HG03139 (cell line): Measurements from ENCODE around the gene F11.
"Not testable (repeated sequence)": the region's sequence is repeated elsewhere in the genome, so short reads cannot be mapped to it uniquely, and the experiment has no call there.

ENCODE experiments used
- ATAC-seq: cut with Tn5 transposase; IDR thresholded peaks from one replicate; pipeline ENCODE4 v1.9.1; 2021; ENCODE audit not compliant: unreplicated experiment

The F11 gene

GRCh38 chr4:186265683-186266652 is at the start of gene F11:
Gene F11 (plus strand): TSS chr4:186266189. CDS start chr4:186267137, 948 bp downstream.
- no peak for ATAC-seq

DNA sequence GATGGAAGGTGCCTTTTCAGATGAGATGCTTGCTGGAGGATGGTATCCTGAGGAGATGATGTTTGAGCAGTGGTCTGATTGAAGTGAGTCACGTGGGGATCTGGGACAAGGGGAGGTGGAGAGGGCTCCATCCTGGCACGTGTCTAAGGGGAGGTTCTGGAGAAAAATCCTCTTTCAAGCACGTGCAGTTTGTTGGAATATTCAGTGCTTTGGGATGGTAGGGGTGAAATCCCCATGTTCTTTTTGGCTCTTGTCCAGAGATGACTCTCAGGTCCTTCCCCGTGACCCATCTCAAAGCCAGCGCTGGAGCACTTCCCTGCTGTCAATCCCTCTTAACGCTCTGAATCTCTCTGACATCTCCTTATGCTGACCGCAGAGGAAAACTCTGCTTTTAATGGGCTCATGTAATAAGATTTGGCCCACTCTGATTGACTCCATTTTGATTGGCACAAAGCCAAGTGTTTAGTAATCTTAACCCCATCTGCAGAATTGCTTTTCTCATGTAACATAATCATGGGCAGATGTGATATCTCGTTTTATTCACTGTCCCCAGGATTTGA is 49.4 kb upstream of the F11 start:
- no peak for ATAC-seq

DNA sequence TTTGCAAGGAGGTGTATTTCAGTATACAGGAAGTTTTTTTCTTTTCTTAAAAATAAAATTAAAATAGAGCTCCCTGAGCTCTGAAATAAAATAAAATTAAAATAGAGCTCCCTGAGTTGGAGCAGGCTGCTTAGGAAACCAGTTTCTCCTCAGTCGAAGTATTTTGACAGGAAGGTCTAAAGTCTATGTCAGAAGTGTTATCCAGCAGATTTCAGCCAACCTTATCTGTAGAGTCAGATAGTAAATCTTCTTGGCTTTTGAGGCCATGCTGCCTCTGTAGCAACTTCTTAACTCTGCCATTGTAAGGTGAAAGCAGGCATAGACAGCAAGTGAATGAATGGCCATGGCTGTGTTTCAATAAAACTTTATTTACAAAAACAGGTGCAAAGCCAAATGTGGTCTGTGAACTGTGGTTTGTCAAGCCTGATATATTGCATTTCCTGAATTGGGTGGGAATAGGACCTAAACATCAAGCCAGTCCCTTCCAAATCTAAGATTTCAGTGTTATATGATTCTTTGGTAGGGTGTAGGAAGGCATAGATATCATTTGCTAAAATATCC is 48.2 kb upstream of the F11 start:
- ATAC-seq, result no peak

GRCh38 chr4:186221624-186222023 is 44.4 kb upstream of the F11 start:
- no peak for ATAC-seq

DNA sequence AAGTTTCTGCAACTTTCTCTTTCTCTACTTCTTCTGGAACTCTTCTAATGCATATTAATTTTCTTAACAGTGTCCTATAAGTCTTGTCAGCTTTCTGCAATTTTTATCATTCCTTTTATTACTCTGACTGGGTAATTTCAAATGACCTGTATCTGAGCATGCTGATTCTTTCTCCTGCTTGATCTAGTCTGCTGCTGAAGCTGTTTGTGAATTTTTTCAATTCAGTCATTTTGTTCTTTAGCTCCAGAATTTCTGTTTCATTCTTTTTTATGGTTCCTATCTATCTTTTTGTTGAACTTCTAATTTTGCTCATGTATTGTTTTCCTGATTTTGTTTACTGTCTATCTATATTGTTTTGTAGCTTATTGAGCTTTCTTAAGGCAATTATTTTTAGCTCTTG is 40.1 kb upstream of the F11 start:
- ATAC-seq, result no peak

- no peak for ATAC-seq
Measured at GRCh38 chr4:186226521-186227189, 39.3 kb upstream of the F11 start.

DNA sequence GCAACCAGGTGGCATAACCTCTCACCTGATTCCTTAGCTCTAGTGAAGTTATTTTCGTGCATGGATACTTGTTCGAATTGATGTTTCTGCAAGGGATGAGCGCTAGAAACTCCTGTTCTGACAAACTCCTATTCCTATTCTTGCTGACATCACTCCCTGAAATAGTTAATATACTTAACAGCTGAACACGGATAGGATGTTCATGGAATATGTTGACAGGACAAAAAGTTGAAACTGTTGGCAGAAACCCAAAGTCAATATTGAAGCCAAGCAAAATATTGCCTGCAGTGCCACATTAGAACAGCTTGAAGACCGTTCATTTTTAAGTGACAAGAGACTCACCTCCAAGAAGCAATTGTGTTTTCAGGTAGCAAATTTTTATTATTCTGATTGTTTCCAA is 38.8 kb upstream of the F11 start, which contains the start of gene KLKB1:
KLKB1 (plus strand) TSS at position 287 of the 400 bp plus-strand sequence. CDS start 689 bp downstream, outside the sequence.
- ATAC-seq, result no peak

GRCh38 chr4:186227744-186228513 is 38.1 kb upstream of the F11 start:
- ATAC-seq, result no peak

DNA sequence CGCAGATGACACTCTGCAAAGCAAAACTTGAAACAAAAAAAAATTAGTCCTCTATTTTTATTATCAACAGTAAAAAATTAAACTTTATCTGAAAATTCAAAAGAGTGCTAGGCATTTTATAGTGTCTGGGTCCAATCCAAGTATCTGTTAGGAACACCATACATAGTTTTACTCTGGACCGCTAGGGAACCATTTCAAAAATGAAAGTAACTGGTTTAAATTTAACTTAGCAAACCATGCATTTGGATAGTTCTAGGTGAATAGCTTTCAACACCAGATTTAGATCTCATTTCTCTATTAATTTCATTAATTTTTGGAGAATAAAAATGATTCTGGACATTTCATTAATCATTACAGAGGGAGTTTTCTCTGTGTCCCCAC is 37.5 kb upstream of the F11 start:
- ATAC-seq, result no peak

DNA sequence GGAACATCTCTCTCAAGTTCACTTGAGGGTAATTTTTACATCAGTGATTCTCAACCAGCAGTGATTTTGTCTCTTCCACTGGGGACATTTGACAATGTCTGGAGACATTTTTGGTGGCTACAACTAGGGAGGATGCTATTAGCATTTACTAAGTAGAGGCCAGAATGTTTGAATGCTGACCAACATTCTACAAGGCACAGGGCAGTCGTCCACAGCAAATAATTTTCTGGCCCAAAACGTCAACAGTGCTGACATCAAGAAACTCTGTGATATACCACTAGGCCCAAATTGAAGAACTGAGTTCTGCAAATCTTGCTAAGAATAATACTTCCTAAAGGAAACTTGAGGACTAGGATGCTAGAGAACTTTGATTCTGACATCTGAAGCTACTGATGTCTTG is 31.6 kb upstream of the F11 start:
- no peak for ATAC-seq

- no peak for ATAC-seq
Measured at GRCh38 chr4:186236126-186236525, 29.9 kb upstream of the F11 start.

GRCh38 chr4:186240452-186240847 is 25.5 kb upstream of the F11 start:
- ATAC-seq, result no peak

DNA sequence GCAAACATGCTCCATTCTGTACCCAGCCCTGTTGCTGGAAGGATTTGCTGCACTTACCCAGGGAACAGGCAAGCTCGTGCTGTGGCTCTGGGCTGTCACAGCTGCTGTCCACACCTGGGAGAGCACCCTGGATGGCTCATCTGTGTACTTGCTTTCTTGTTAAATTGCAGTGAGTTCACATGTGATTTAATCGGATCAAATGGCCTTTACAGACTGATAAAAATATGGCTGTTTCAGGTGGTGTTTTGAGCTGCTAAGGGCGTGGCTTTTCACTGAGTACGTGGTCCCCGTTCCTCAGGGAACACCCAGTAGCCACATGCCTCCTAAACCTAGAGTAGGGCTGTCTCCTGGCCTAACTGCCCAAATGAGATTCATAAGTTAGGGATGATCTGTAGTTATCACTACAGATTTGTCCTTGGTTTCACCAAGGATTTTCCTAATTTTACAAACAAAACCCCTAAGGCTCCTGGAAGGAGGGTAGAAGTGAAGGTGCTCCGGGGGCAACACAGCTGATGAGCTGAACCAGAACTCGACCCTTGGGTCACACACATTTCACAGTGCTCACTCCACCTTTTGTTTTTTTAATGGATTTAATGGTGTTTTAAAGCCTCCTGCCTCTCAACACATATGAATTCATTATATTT is 25.0 kb upstream of the F11 start:
- ATAC-seq, result no peak

GRCh38 chr4:186241616-186242015 is 24.4 kb upstream of the F11 start:
- no peak for ATAC-seq

GRCh38 chr4:186242031-186242430 is 24.0 kb upstream of the F11 start:
- ATAC-seq, result not testable (repeated sequence)

GRCh38 chr4:186243331-186243730 is 22.7 kb upstream of the F11 start:
- no peak for ATAC-seq

- no peak for ATAC-seq
Measured at GRCh38 chr4:186244835-186245234, 21.2 kb upstream of the F11 start.

DNA sequence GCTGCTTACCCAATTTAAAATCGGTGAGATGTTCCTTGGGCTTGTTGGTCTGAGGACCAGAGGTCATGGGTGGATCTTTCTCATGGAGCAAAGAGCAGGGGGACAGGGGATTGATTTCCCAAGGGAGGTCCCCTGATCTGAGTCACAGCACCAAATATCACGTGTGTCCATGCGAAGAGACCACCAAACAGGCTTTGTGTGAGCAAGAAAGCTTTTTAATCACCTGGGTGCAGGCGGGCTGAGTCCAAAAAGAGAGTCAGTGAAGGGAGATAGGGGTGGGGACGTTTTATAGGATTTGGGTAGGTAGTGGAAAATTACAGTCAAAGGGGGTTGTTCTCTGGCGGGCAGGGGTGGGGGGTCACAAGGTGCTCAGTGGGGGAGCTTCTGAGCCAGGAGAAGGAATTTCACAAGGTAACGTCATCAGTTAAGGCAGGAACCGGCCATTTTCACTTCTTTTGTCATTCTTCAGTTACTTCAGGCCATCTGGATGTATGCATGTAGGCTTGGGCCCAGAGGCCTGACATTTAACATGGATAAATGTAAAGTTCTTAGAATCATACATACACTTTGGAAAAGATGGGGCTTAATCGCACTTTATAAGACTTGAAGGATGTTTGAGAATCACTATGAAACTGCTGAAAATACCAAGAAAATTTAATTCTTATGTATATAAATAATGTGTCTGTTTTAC is 18.8 kb upstream of the F11 start:
- not testable (repeated sequence) for ATAC-seq

- ATAC-seq, result no peak
Measured at GRCh38 chr4:186248643-186249042, 17.3 kb upstream of the F11 start.
